Uterus (tissue), 2 donors: ENCODE measurements around the gene PLPP2.

Source experiments
- CTCF ChIP-seq, 4 experiments: fragments of 200-600 bp in 2 of 4; fragments of 450-650 bp in 2 of 4; sonication (generic) in 2 of 4; IDR thresholded peaks; one replicate each; pipeline ENCODE4 v1.5.1; 2016 to 2019; ENCODE audit warnings: antibody characterized with exemption in 4 of 4, mild to moderate bottlenecking in 2 of 4, moderate library complexity in 1 of 4
- POLR2A ChIP-seq, 2 donors: fragments of 450-650 bp; IDR thresholded peaks; one replicate each; pipeline ENCODE4 v1.6.1; 2016; ENCODE audit warnings: antibody characterized with exemption in 2 of 2, mild to moderate bottlenecking in 1 of 2, moderate library complexity in 1 of 2

GRCh38 chr19:262125-262524 lies 29.1 kb downstream of the PLPP2 start:
- TF ChIP-seq CTCF (IDR thresholded peaks at IDR 0.05): no peak
- TF ChIP-seq POLR2A (IDR thresholded peaks at IDR 0.05): no peak
